Measurements from ENCODE around the gene NFYA.
"Not testable (repeated sequence)": the region's sequence is repeated elsewhere in the genome, so short reads cannot be mapped to it uniquely, and the experiment has no call there.

The NFYA gene

DNA sequence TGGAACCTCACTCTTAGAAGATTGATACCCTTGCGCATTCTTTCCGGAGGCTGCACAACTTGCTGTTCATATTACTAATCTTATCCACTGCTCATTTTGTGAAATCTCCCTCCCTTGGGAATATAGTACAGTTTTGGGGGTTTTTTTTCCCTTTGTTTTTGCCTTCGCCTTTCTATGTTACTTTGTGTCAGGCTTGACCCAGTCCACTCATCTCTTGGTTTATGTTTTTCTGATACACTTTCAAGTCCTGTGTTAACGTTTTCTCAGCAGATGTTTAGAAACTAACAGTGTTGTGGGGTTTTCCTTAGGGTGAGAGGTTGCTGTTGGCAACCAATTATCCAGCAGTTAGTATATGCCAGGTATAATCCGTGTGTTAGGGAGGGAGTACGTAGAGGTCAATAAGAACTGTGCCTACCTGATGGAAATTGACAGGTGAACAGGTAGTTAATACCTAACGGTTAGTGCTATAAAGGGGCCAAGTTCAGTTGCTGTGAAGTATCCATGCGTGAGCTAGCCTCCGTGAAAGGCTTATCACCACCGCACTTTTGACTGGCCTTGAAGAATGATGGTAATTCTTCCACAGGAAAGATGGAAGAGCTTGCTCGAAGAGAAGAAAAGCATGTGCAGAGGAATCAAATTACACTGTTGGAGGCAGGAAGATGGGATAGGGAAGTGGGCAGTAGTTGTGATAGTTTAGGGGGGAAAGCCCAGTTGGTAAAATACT, 1.4 kb downstream of the NFYA start:
- peak; percentile 51 for FAIRE-seq

DNA sequence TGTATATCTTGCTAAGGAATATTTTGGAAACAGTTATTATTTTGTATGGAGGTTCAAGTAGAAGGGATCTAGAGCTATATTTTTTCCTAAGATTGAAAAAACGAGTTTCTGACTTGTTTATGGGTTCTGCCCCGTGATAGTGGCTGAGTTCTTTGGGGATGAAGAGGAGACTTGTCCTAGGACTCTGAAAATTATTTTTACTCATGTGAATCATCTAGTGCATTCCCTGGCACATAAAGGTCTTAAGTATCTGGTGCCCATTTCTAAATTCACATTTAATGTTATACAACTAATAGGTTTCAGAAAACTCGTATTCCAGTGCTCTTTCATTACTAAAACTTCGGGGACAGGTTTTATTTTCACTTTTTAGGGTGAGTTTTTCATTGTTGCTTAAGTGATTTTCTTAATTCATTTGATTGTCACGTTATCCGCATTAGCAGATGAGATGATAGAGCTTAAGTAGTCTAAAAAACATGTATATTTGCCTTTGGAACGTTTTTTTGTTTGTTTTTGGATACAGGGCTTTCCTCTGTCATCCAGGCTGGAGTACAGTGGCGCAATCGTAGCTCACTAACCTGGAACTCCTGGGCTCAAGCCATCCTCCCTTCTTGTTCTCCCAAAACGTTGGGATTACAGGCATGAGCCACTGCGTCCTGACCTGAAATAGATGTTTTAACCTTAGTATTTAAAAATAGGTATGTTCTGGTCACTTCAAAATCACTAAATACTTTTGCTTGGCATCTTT, 2.1 kb downstream of the NFYA start:
- no peak for FAIRE-seq

DNA sequence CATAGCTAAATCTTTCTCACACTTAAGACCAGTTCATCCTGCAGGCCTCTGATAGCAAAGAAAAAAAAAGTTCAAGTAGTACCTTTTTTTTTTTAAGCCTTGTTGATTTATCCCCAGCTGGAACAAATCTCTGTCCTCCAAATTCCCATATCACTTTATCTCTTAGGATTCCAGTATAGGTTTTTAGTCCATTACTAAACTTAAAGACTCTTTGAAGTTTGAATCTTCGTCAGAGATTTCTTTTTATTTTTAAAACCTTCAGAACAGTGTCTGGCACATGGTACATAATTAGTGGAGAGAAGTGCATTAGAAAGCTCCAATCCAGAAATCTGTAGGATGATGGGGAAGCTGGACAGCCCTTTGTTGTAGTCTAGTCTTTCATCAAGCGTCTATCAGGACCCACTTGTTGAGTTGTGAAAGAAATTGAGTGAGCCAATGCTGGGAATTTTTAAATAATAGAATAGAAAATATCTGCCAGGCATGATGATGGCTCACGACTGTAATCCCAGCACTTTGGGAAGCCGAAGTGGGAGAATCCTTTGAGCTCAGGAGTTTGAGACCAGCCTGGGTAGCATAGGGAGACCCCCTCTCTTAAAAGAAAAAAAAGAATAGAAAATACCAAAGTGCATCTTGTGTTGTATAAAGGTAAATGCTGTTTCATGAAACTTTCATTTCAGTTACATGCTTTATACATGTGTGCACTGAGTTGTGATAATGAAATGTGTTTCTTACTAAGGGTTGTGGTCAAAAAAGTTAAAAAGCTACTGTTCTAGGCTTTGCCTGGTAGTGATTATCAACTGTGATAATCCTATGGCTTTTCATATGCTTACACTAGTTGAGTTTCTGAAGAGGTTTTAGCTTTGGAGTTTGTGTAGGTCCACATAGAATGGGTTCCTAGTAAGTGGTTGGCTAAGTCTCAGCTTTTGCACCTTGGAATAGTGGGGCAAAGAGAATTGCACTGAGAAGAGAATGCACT, 3.2 kb downstream of the NFYA start:
- no peak for FAIRE-seq

DNA sequence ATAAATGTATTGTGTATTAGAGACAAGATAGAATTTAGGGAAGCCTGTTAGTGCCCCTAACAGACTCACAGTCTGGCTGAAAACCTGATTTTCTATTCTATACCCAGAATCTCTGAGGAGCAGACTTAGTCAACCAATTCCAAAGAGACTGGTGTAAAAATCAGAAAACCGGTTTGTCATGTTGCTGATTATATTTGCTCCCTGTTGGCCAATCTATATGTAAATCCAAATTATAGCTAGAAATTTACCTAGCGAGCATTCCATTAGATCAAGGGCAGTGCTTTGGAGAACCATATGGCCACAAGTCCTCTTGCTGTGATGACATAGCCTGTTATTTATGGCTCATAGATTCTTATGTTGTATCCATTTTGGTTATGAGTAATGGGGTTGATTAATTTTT, 4.8 kb downstream of the NFYA start:
- no peak for FAIRE-seq

DNA sequence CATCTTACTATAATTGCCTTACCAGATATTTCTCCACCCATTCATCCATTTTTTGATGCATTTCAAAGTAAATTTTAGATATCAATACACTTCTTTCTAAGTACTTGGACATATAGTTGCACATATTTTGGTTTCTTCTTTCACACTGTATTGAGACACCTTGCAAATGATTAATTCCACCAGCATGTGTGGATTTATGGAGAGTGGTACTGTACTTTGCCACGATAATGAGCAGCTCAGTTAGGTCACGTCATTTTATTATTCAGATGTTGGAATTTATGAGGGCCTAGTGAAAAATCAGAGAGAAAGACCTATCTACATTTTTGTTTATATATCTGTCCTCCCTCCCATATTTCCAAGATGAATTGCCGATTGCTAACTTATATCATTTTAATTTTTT, 5.3 kb downstream of the NFYA start:
- no peak for FAIRE-seq

DNA sequence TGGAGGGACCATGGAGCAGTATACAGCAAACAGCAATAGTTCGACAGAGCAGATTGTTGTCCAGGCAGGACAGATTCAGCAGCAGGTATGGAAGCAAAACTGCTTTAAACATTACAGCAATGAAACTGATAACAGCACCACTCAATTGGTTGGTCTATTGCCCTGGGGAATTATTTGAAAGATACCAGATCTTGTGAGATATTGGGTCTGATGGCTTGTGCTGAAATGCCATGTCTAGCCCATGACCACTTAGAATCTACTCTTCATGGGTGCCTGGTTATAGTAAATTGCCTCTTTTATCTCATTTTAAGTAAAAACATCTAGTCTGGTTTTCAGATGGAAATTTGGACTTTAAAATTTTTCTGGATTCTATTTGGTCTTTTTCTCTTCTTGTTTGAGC, 6.3 kb downstream of the NFYA start:
- FAIRE-seq = no peak

DNA sequence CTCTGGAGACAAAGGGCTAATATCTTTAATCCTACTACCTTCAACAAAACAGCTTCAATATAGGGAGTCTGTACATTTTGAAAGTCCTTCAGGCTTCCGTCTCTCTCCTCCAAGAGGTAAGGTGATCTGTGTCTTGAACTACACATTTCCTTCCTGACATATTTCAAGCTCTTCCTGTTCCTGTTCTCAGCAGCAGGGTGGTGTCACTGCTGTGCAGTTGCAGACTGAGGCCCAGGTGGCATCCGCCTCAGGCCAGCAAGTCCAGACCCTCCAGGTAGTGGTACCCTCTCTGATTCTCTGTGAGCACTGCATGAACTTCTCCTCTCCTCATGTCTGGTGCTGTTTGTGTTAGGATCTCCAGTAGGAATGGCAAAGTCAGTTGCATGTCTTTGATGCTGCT, 7.8 kb downstream of the NFYA start:
- FAIRE-seq = no peak

DNA sequence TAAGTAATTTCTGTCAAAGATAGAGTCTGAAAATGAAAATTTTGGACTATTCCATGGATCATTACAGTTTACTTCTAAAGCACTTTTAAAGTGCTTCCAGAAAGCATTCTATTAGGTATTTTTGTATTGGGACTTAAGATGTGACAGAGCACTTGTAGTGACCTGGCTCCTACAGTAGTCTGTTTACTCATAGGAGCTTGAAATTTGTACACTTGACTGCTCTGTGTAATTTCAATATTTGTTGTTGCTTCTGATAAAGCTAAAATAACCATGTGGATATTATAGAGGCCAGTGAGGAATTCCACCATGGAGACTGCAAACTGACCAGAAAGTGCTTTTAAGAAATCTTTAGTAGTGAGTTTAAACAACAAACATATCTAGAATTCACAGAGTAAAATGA, 10.3 kb downstream of the NFYA start:
- no peak for FAIRE-seq

DNA sequence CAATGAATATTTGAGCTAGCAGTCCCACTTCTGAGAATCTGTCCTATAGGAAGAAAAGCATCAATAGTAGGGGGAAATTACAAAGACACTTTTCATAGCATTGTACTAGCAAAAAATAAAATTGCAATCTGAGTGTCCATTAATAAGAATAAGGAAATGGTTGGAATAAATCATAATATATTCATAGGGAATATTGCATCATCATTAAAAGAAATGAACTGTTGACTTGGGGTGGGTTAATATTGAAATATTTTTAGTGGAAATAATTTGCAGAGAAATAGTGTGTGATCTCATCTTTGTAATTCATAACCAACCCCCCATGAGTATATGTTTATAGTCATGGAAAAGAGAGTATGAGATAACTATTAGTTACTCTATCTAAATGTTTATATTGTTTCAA, 12.4 kb downstream of the NFYA start:
- no peak for FAIRE-seq

DNA sequence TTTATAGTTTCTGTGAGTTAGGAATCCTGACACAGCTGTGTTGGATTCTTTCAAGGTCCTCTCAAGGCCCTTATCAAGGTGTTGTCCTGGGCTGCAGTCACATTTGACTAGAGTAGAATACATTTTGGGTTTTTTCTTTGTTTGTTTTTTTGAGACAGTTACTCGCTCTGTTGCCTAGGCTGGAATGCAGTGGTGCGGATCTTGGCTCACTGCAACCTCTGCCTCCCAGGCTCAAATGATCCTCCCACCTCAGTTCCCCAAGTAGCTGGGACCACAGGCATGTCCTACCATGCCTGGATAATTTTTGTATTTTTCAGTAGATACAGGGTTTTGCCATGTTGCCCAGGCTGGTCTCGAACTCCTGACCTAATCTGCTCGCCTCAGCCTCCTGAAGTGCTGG, 15.7 kb downstream of the NFYA start:
- no peak for FAIRE-seq

DNA sequence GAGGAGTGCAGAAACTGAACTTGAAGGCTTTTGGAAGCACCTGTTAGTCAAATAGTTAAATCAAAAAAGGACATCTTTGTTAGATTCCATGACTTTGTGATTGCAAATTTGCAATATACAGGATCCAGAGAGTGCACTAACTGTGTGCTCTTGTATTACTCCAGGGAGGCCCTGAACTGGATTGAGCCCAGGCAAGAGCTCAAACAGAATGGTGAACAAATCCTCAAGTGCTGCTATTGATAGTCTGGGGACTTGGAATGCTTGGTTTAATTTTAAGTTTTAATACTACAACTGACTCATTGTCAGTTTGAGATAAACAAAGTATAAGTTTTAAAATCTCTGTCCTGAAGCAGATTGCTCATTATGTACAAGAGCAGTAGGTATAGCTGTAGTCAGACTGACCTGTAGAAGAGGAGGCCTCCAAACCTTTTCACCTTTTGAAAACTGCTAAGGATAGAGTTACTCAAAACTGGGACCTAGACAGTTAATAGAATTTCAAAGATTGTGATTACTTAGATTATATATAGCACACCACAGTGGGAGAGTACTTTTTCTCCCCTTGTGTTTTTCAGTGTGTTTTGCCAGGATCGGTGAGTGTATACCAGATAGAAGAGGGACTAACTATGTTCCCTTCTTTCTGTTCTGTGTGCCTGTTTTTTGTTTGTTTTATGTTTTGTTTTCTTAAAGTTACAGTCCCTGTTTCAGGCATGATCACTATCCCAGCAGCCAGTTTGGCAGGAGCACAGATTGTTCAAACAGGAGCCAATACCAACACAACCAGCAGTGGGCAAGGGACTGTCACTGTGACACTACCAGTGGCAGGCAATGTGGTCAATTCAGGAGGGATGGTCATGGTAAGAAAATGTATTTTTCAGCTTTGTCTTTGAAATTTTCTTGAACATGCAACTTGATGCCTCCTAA, 18.3 kb downstream of the NFYA start:
- no peak for FAIRE-seq

DNA sequence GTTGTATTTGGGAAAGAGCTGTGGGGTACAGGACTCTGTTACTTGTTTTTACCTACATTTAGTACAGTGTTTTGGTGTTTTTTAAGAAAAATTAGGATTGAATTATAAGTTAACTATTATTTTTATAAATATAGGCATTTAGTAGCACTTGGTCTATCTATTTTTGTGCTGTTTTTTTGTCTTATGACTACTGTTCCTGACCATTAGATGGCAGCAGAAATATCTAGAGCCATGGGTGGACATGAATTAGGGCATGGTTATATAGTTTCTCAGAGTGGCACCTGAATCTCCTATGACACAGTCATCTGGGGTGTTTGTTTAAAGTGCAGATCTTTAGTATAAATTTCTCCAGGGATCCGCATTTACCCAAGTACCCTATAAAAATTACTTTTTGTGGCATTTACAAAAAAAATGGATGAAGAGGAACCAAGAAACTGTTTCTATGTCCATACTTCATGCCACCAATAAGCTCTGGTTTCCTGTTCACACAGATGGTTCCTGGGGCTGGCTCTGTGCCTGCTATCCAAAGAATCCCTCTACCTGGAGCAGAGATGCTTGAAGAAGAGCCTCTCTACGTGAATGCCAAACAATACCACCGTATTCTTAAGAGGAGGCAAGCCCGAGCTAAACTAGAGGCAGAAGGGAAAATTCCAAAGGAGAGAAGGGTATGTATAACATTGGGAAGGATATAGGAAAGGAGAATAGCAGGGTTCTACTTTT, 19.8 kb downstream of the NFYA start:
- FAIRE-seq = no peak

DNA sequence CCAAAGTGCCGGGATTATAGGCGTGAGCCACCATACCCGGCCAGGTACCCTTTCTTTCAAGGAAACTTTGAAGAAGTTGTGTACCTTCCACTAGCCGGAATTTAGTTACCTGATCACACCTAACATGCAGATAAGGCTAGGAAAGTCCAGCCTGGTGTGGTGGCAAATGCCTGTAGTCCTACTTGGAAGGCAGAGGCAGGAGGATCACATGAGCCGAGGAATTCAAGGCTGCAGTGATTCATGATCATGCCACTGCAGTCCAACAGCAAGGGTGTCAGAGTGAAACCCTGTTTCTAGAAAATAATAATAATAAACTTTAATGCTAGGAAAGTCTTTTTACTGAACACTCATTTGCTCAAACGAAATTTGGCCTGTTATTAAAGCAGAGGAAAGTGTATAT, 21.0 kb downstream of the NFYA start:
- no peak for FAIRE-seq

DNA sequence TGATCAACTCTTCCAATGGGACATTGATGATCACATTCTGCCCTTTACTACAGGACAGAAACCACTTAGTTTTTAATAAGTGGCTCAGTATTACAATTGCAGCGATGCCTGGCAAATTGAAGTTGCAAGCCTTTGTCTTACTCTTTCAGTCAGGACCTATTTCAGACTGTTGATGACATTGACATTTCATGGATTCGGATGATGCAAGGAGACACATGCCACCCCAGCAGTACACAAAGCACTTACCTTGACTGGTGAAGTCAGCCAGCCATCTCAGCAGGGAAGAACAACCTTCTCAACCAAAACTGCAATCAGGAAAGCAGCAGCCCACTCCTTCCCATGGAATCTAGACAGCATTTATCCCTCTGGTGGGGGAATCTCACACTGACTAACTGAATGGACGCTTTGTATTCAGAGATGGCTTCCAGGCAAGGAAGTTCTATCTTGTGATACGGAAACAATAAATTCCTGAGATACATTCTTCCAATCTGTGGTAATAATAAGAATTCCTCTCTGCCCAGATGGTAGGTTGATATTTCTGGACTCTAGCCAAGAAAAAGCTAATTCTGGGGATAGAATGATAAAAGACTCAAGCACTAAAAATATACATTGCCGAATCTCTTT, 24.8 kb downstream of the NFYA start:
- FAIRE-seq = no peak

DNA sequence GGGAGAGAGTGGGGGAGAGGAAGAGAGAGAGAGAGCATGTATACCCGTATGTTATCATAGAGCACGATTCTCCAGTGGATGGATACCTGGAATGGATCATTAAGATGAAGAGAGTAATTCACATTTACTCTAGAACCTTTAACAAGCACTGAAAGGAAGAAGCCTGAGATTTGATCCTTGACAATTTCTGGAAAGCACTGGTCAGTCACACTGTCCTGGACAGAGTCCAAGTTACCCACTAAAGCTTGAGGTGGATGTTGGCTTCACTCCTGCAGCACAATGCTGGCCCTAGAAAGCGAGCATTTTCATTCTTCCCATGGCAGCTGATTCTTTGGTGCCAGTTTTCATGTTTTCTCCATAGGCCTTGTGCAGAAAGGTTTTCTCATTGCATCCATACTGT, 25.6 kb downstream of the NFYA start:
- FAIRE-seq = no peak

DNA sequence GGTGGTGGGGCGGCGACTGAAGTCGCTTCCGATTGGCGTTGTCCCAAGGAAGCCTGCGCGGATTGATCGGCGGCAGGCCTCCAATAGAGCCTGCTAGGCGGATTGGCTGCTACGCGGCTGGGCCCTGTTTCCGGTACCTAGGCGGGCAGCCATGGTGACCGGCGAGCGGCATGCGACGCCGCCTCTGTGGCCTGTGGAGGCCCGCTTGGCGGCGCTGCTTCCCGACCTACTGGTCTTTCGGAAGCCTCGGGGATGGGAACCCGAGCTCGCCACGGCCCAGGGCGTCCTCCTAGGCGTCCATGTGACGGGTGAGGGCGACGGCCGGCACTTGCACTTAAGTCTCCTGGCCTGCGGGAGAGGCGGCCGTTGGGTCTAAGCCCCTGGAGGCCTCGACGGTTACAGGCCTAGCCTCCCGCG, 28.1 kb downstream of the NFYA start:
- no peak for FAIRE-seq

DNA sequence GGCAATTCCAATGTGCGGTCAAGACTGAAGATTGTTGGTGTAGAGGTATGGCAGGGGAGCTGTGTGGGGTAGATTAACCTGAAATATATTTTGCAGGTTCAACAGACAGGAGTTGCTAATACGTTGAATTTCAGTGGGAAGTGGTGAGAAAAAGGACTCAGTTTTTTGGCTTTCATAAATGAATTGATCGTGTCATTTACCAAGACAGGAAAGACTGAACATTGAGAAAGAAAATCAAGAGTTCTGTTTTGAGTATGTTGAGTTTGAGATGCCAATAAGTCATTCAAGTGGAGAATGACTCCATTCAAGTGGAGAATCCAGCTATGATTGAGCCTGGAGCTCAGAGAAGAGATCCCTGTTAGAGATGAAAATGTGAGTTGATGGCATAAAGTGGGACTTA, 31.1 kb downstream of the NFYA start:
- FAIRE-seq = no peak

DNA sequence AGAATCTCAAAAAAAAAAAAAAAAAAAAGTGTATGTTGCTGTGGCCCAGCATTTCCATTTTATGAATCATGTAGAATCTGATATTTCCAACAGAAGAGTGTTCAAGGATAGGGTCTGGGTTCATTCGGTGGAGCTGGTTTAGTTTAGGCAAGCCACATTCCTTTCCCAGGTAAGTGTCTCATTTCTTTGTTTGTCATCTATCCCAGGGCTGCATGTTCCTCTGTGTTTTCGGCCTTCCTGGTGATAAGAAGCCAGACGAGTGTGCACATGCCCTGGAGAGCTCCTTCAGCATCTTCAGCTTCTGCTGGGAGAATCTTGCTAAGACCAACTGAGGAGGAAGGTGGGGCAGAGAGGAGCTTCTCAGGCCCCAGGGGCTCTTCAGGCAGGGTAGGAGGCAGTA, 38.2 kb downstream of the NFYA start:
- no peak for FAIRE-seq

DNA sequence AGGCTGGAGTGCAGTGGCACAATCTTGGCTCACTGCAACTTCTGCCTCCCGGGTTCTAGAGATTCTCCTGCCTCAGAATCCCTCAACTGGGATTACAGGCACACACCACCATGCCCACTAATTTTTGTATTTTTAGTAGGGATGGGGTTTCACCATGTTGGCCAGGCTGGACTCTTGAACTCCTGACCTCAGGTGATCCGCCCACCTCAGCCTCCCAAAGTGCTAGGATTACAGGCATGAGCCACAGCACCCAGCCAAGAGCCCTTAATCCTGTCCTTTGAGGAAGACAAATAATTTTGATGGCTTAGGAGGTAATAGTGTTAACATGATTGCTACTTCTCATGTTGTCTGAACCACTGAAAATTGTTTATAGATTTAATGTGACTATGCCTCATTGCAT, 42.3 kb downstream of the NFYA start:
- FAIRE-seq = not testable (repeated sequence)

DNA sequence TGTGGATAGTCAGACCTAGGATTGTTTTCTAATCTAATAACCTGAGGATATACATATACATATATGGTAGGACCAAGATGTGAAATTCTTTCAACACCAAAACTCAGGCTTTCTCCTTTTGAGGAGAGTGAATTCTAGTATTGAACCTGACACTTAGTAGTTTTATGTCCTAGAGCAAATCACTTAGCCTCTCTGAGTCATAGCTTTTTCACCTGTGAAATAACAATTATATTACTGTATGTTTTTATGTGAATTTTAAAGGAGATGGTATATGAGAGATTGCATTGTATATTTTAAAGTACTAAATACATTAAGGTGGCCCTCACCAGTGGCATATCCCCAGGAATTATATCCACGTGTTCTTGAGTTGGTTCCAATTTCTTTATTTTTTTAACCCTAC, 46.7 kb downstream of the NFYA start:
- no peak for FAIRE-seq

DNA sequence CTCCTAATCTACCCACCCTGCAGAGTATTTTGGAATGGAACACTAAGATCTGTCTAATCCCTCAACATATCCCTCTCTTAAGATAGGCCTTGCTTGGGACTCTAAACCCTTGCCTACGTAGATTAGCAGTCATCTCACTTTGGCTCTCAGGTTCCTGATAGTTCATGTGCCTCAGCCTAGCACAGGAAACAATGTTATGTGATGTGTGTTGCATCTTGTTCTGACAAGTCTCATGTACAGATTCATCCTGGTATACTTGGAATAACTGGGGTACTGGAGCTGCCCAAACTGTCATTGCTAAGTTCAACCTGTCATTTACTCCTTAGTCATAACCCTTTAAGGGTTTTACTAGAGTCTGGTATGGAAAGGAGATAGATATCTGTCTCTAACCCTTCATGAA, 47.3 kb downstream of the NFYA start:
- no peak for FAIRE-seq
